H9 (cell line): ENCODE results near the gene ATP7B. TPM values are rescaled to one million over a fixed set of nuclear protein-coding genes. Genes with fewer than 3 reads are reported as not detected.
A peak's percentile ranks its signal among the peaks of the same experiment; 100 is the strongest.

Experiments
- DNase-seq: peaks from one replicate; pipeline ENCODE4 v3.0.0-alpha.2; 2017
- H2AFZ ChIP-seq: one replicate; pipeline ENCODE4 v1.6.1; 2013; ENCODE audit warnings: mild to moderate bottlenecking, low read length, control low read depth, moderate library complexity
- H2AK5ac ChIP-seq: 2 replicates; pipeline ENCODE4 v1.6.1; 2013; ENCODE audit warnings: low read length, control low read depth, mixed read lengths; ENCODE audit not compliant: insufficient read length
- H2BK120ac ChIP-seq: one replicate; pipeline ENCODE4 v1.6.1; 2013; ENCODE audit warnings: low read depth, mild to moderate bottlenecking, low read length, control low read depth, inconsistent platforms; ENCODE audit not compliant: poor library complexity, severe bottlenecking
- H2BK12ac ChIP-seq: 2 replicates; pipeline ENCODE4 v1.6.1; 2013; ENCODE audit warnings: low read length, control low read depth, mixed read lengths, low read depth; ENCODE audit not compliant: insufficient read length
- H2BK15ac ChIP-seq: 2 replicates; pipeline ENCODE4 v1.6.1; 2013; ENCODE audit warnings: low read depth, low read length, control low read depth
- H2BK20ac ChIP-seq: one replicate; pipeline ENCODE4 v1.6.1; 2013; ENCODE audit warnings: low read depth, mild to moderate bottlenecking, low read length, control low read depth, inconsistent platforms; ENCODE audit not compliant: poor library complexity, severe bottlenecking
- H2BK5ac ChIP-seq: 2 replicates; pipeline ENCODE4 v1.6.1; 2013; ENCODE audit warnings: low read length, control low read depth, mixed read lengths; ENCODE audit not compliant: insufficient read length
- H3K14ac ChIP-seq: 2 replicates; pipeline ENCODE4 v1.6.1; 2013; ENCODE audit warnings: low read length, control low read depth; ENCODE audit not compliant: insufficient read depth
- H3K18ac ChIP-seq: 2 replicates; pipeline ENCODE4 v1.6.1; 2013; ENCODE audit warnings: low read depth, mild to moderate bottlenecking, mixed read lengths, low read length, control low read depth; ENCODE audit not compliant: insufficient read length
- H3K23ac ChIP-seq: 2 replicates; pipeline ENCODE4 v1.6.1; 2013; ENCODE audit warnings: low read length, control low read depth, mixed read lengths, low read depth; ENCODE audit not compliant: insufficient read length
- H3K23me2 ChIP-seq: 2 replicates; pipeline ENCODE4 v1.6.1; 2013; ENCODE audit warnings: low read depth, mild to moderate bottlenecking, mixed read lengths, low read length, control low read depth; ENCODE audit not compliant: insufficient read length, poor library complexity, severe bottlenecking
- H3K27ac ChIP-seq: 2 replicates; pipeline ENCODE4 v1.5.1; 2013; ENCODE audit warnings: low read length, control low read depth, mixed read lengths, low read depth; ENCODE audit not compliant: insufficient read length
- H3K27me3 ChIP-seq: 2 replicates; pipeline ENCODE4 v1.6.1; 2013; ENCODE audit warnings: low read length, control low read depth, inconsistent platforms; ENCODE audit not compliant: insufficient read depth
- H3K4ac ChIP-seq: 2 replicates; pipeline ENCODE4 v1.6.1; 2013; ENCODE audit warnings: low read depth, mild to moderate bottlenecking, control low read depth, inconsistent platforms, low read length, moderate library complexity
- H3K4me1 ChIP-seq: 2 replicates; pipeline ENCODE4 v1.6.1; 2013; ENCODE audit warnings: low read length, control low read depth, inconsistent platforms; ENCODE audit not compliant: insufficient read depth
- H3K4me2 ChIP-seq: 2 replicates; pipeline ENCODE4 v1.6.1; 2013; ENCODE audit warnings: low read length, control low read depth, mixed read lengths; ENCODE audit not compliant: insufficient read length, insufficient read depth
- H3K56ac ChIP-seq: 2 replicates; pipeline ENCODE4 v1.6.1; 2013; ENCODE audit warnings: low read depth, mild to moderate bottlenecking, mixed read lengths, low read length, control low read depth; ENCODE audit not compliant: insufficient read length
- H3K79me1 ChIP-seq: 2 replicates; pipeline ENCODE4 v1.6.1; 2013; ENCODE audit warnings: low read depth, mild to moderate bottlenecking, moderate library complexity, low read length, control low read depth, inconsistent platforms; ENCODE audit not compliant: insufficient read depth, poor library complexity, severe bottlenecking
- H3K79me2 ChIP-seq: 2 replicates; pipeline ENCODE4 v1.6.1; 2013; ENCODE audit warnings: low read length, control low read depth, inconsistent platforms; ENCODE audit not compliant: insufficient read depth
- H3K9ac ChIP-seq: 2 replicates; pipeline ENCODE4 v1.6.1; 2013; ENCODE audit warnings: low read length, control low read depth, mixed read lengths; ENCODE audit not compliant: insufficient read length; ENCODE audit errors: extremely low read depth
- H3K9me3 ChIP-seq: one replicate; pipeline ENCODE4 v1.6.1; 2013; ENCODE audit warnings: low read depth, low read length, inconsistent platforms; ENCODE audit not compliant: control insufficient read depth
- H3T11ph ChIP-seq: one replicate; pipeline ENCODE4 v1.6.1; 2013; ENCODE audit warnings: mild to moderate bottlenecking, low read length, control low read depth, inconsistent platforms
- H4K20me1 ChIP-seq: one replicate; pipeline ENCODE4 v1.6.1; 2013; ENCODE audit not compliant: control insufficient read depth, insufficient read length, insufficient read depth
- H4K5ac ChIP-seq: 2 replicates; pipeline ENCODE4 v1.6.1; 2013; ENCODE audit warnings: low read depth, mild to moderate bottlenecking, mixed read lengths, low read length, control low read depth; ENCODE audit not compliant: insufficient read length
- H4K8ac ChIP-seq: replicated peaks from 2 replicates; pipeline ENCODE4 v1.6.1; 2013; ENCODE audit warnings: low read length, control low read depth, mixed read lengths, low read depth; ENCODE audit not compliant: insufficient read length
- H4K91ac ChIP-seq: 2 replicates; pipeline ENCODE4 v1.6.1; 2013; ENCODE audit warnings: low read depth, mild to moderate bottlenecking, moderate library complexity, mixed read lengths, low read length, control low read depth; ENCODE audit not compliant: insufficient read length
- H3K27ac Mint-ChIP-seq, 3 experiments: 2 replicates in 2 of 3; 3 replicates in 1 of 3; pipeline ENCODE4 v1.8.0; 2020 to 2021; ENCODE audit warnings: mixed read lengths in 3 of 3, mild to moderate bottlenecking in 1 of 3, moderate library complexity in 1 of 3
- H3K27me3 Mint-ChIP-seq: 2 replicates; pipeline ENCODE4 v1.8.0; 2021; ENCODE audit warnings: low read depth, mild to moderate bottlenecking, moderate library complexity, mixed read lengths
- H3K36me3 Mint-ChIP-seq, 3 experiments: 2 replicates in 2 of 3; 3 replicates in 1 of 3; pipeline ENCODE4 v1.8.0; 2020 to 2021; ENCODE audit warnings: low read depth in 3 of 3, mixed read lengths in 3 of 3; ENCODE audit not compliant: insufficient read depth in 1 of 3
- H3K4me1 Mint-ChIP-seq, 2 experiments: 2 replicates each; pipeline ENCODE4 v1.8.0; 2020; ENCODE audit warnings: mixed read lengths in 2 of 2
- H3K4me3 Mint-ChIP-seq, 2 experiments: 2 replicates in 1 of 2; 3 replicates in 1 of 2; pipeline ENCODE4 v1.8.0; 2020 to 2021; ENCODE audit warnings: mild to moderate bottlenecking in 2 of 2, mixed read lengths in 2 of 2, moderate library complexity in 1 of 2
- H3K9me3 Mint-ChIP-seq, 2 experiments: 2 replicates in 1 of 2; 3 replicates in 1 of 2; pipeline ENCODE4 v1.8.0; 2020; ENCODE audit warnings: mild to moderate bottlenecking in 2 of 2, mixed read lengths in 2 of 2, moderate library complexity in 1 of 2
- CTCF ChIP-seq: fragments of 200-600 bp; sonication (generic); conservative IDR thresholded peaks from 3 replicates; pipeline ENCODE4 v1.8.0; 2021; ENCODE audit warnings: antibody characterized with exemption, mild to moderate bottlenecking
- WGBS: extraction: QIAGEN DNeasy Blood & Tissue Kit; methylation state at CpG from one replicate; pipeline ENCODE4 v1.1.7; 2013; ENCODE audit warnings: missing lambda C conversion rate, low lambda C conversion rate, mixed read lengths; ENCODE audit not compliant: insufficient read length; ENCODE audit errors: extremely low coverage; 5-methylcytosine and 5-hydroxymethylcytosine counted together
- total RNA-seq: library from RNA; stranded (reverse); gene quantifications from 2 replicates; pipeline ENCODE4 v1.2.1, GENCODE V29; 2021

The ATP7B gene
- total RNA-seq, 1 experiment from 2014 or later, result 5.8 TPM

- peak within 1 kb of the TSS; percentile 63 for H3K18ac ChIP-seq
- no peak within 1 kb of the TSS for H4K5ac ChIP-seq
- H3K9me3 Mint-ChIP-seq, result peaks cover 6 to 8% of the 10 kb centered on the region in 2 experiments
- peaks cover 15 to 16% of the 10 kb centered on the region in 2 experiments; a peak in 3 of 4 replicates for H3K4me1 Mint-ChIP-seq
- peaks cover 2% of the 10 kb centered on the region for H3K79me1 ChIP-seq
- no peak within 1 kb of the TSS for H2BK15ac ChIP-seq
- H4K91ac ChIP-seq, result no peak within 1 kb of the TSS
- no peak within 1 kb of the TSS for H3T11ph ChIP-seq
- WGBS, result no CpG with 5 or more reads among the region's 82 CpGs
- no peak within 1 kb of the TSS for H2BK5ac ChIP-seq
- H3K4me2 ChIP-seq, result peak within 1 kb of the TSS; percentile 99
- peaks cover 12% of the 10 kb centered on the region; the same call in 1 of the 2 replicates for H3K79me2 ChIP-seq
- H3K56ac ChIP-seq, result no peak within 1 kb of the TSS
- H4K8ac ChIP-seq, result no peak within 1 kb of the TSS
- no peaks in the 10 kb centered on the region for H4K20me1 ChIP-seq
- no peak within 1 kb of the TSS for H2AFZ ChIP-seq
- H3K27ac ChIP-seq, result no peak within 1 kb of the TSS
- H2BK20ac ChIP-seq, result no peak within 1 kb of the TSS
- peak within 1 kb of the TSS; percentile 55; the same call in 1 of the 2 replicates for H3K14ac ChIP-seq
- peaks cover 12% of the 10 kb centered on the region; the same call in 1 of the 2 replicates for H3K27me3 ChIP-seq
- H3K23me2 ChIP-seq, result peaks cover 8% of the 10 kb centered on the region
- peak within 1 kb of the TSS; percentile 98 for H3K9ac ChIP-seq
- TF ChIP-seq CTCF, result no peak
- H3K4me1 ChIP-seq, result no peaks in the 10 kb centered on the region
- H2BK120ac ChIP-seq, result no peak within 1 kb of the TSS
- H3K9me3 ChIP-seq, result no peaks in the 10 kb centered on the region
- H3K23ac ChIP-seq, result no peak within 1 kb of the TSS
- H2AK5ac ChIP-seq, result no peak within 1 kb of the TSS
- H3K36me3 Mint-ChIP-seq, result peaks cover 16 to 18% (median 17%) of the 10 kb centered on the region in 3 experiments
- H3K4ac ChIP-seq, result no peak within 1 kb of the TSS
- peak within 1 kb of the TSS; percentile 92 to 100 (median 99) for H3K27ac Mint-ChIP-seq
- peak; percentile 99 for DNase-seq
- peak within 1 kb of the TSS; percentile 97 to 99 for H3K4me3 Mint-ChIP-seq
- no peak within 1 kb of the TSS for H2BK12ac ChIP-seq
- peaks cover 25% of the 10 kb centered on the region for H3K27me3 Mint-ChIP-seq
These were observed 622 bp upstream of the ATP7B start, which contains the start of gene ALG11 for GRCh38 chr13:52011632-52012511. ALG11 (plus strand) TSS chr13:52012398; CDS start chr13:52012419, 21 bp downstream.
